ENCODE data around the gene UBD. TPM values are rescaled to one million over a fixed set of nuclear protein-coding genes. Genes with fewer than 3 reads are reported as not detected.

UBD gene
- not detected in 2 replicates for total RNA-seq

DNA sequence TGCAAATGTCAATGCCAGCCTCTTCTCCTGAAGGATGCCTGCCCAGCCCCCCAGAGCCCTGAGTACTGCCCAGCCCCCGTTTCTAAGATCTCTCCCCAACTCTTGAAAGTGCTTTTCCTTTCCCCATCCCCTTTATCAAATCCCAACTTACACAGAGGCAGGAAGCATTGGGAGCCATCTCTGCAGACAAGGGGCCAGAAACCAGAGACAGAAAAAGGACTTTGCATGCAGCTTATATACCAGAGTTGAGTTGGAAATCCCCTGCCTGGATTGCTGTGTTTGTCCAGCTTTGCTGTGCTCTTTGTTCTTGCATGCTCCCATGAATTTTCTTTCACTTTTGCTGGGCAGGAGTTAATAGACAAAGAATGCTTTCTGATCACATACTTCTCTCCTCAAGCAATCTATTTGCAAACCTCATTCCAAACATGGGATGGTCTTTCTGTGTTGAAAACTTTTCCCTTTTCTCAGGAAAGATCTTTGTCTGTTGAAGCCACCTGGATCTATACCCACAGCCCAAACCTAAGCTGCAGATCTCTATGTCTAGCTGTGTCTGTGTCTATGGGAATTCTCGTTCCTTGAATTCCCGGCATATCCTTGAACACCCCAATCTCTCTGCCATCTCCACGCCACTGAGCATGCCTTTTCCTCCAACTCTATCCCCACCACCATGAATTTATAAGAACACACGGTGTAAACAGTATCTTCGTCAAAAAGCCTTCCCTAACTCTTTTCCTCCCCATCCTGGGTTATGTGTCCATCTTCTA lies at the start of gene UBD:
Gene UBD, minus strand, starts transcription at position 209 of the 764 bp plus-strand sequence. Its CDS starts 31 bp downstream, at position 178.

DNA sequence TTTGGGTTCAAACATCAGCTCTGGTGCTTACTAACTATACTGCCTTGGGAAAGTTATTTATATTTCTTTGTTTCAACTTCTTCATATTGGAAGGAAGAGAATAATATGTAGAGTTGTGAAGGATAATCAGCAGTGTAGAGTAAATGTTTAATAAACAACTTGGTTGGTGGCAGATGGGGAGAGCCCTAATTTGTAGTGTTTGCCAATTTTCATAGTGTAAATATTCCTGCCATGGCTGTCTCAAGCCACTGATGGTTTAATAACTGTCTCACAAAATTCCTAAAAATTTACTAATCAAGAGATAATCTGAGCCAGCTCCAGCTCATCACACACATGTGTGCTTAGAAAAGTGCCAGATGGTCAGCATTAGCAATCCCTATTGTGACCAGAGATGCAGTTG lies 25.3 kb upstream of the UBD start, which contains the start of gene OR2H2:
Gene OR2H2, plus strand, starts transcription at position 301 of the 400 bp plus-strand sequence. CDS start 2,824 bp downstream, outside the sequence.

Small RNA genes within 50 kb of the gene (small RNA-seq; reads per million reads assigned to genes)
- not detected for gene SNORD32B (ENCODE audit: low replicate concordance)
- gene TMEM183AP1 (ENCODE audit: low replicate concordance): not detected

Other genes with a start within 250 kb of the UBD start
- gene OR5V1, start 190.9 kb downstream of the UBD start, total RNA-seq: not detected in 2 replicates
- not detected in 2 replicates for gene OR12D3, start 184.4 kb downstream of the UBD start, total RNA-seq
- gene OR12D2, start 164.1 kb downstream of the UBD start, total RNA-seq: not detected in 2 replicates
- not detected in 2 replicates for gene OR12D1, start 144.8 kb downstream of the UBD start, total RNA-seq
- not detected in 2 replicates for gene OR10C1, start 120.4 kb downstream of the UBD start, total RNA-seq
- gene OR11A1, start 102.7 kb downstream of the UBD start, total RNA-seq: not detected in 2 replicates
- not detected in 2 replicates for gene OR2H1, start 102.6 kb downstream of the UBD start, total RNA-seq
- not detected in 2 replicates for gene MAS1L, start 71.8 kb downstream of the UBD start, total RNA-seq
- not detected in 2 replicates for gene OR2H2, start 25.4 kb upstream of the UBD start, total RNA-seq
- gene GABBR1, start 73.5 kb upstream of the UBD start, total RNA-seq: 6.3 and 13.9 TPM in 2 replicates
- not detected in 2 replicates for gene MOG, start 97.4 kb upstream of the UBD start, total RNA-seq
- not detected in 2 replicates for gene ZFP57, start 121.4 kb upstream of the UBD start, total RNA-seq
- 3.1 and 14.7 TPM in 2 replicates for gene HLA-F, start 163.7 kb upstream of the UBD start, total RNA-seq